ENCODE data around the gene SLC22A7.

SLC22A7 gene

DNA sequence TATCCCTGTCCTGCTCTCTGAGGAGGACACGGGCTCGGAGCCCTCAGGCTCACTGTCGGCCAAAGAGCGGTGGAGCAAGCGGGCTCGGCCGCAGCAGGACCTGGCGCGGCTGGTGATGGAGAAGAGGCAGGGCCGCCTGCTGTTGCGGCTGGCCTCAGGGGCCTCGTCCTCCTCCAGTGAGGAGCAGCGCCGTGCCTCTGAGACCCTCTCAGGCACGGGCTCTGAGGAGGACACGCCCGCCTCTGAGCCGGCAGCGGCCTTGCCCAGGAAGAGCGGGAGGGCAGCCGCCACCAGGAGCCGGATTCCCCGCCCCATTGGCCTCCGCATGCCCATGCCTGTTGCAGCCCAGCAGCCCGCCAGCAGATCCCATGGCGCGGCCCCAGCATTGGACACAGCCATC lies 14.2 kb upstream of the SLC22A7 start:
- DNase-seq (ENCODE audit: low read depth) = peak; percentile 10
- TF ChIP-seq, protein P1, sequence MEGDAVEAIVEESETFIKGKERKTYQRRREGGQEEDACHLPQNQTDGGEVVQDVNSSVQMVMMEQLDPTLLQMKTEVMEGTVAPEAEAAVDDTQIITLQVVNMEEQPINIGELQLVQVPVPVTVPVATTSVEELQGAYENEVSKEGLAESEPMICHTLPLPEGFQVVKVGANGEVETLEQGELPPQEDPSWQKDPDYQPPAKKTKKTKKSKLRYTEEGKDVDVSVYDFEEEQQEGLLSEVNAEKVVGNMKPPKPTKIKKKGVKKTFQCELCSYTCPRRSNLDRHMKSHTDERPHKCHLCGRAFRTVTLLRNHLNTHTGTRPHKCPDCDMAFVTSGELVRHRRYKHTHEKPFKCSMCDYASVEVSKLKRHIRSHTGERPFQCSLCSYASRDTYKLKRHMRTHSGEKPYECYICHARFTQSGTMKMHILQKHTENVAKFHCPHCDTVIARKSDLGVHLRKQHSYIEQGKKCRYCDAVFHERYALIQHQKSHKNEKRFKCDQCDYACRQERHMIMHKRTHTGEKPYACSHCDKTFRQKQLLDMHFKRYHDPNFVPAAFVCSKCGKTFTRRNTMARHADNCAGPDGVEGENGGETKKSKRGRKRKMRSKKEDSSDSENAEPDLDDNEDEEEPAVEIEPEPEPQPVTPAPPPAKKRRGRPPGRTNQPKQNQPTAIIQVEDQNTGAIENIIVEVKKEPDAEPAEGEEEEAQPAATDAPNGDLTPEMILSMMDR (IDR thresholded peaks at IDR 0.05; ENCODE audit: insufficient read depth, low read depth, low read length, missing control alignments) = no peak
- no peak overlapping the region for H3K4me3 ChIP-seq (ENCODE audit: low read length)

DNA sequence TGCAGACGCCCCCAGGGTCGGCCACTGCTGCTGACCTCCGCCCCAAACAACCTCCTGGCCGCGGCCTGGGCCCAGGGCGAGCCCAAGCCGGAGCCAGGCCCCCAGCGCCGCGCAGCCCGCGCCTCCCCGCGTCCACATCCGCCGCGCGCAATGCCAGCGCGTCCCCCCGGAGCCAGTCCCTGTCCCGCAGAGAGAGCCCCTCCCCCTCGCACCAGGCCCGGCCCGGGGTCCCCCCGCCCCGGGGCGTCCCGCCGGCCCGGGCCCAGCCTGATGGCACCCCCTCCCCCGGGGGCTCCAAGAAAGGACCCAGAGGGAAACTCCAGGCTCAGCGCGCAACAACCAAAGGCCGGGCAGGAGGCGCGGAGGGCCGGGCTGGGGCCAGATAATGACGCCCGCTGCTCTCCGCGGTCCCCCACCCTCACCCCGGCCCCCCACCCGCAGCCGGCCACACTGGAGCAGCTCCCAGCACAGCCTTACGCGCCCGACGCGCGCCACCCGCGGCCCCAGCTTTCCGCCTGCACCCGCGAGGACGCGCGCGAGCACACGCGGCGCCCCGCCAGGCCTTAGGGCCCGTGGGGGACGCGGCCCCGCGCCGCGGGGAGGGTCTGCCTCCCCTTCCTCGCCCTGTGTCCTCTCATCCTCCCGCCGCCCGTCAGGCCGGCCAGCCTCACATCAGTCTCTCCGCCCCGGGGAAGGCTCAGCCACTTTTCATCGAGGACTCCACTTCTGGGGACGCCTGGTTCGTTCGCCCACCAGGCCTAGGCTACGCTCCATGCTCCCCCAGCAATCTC lies 12.9 kb upstream of the SLC22A7 start:
- H3K4me3 ChIP-seq (ENCODE audit: low read length) = no peak overlapping the region
- DNase-seq (ENCODE audit: low read depth) = no peak
- TF ChIP-seq, protein P1 (IDR thresholded peaks at IDR 0.05; ENCODE audit: insufficient read depth, low read depth, low read length, missing control alignments) = no peak

DNA sequence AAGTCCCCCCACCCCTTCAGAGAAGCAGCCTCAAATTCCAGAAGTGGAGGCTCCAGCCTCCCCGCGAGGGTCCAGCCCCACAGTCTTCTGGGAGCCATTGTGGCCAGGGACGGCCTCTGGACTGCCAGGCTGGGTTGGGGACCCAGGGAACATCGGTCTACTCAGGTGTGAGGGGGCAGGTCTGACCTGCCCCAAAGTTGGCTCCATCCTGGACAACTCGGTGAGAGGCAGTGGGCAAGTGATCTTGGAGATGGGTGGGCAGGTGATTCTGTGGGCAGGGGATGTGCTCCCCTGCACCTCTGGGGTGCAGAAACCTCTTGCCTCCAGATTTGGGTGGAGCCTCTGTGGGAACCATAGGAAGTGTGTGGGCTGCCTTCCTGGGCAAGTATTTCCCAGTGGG lies 12.2 kb upstream of the SLC22A7 start:
- TF ChIP-seq, protein P1 (IDR thresholded peaks at IDR 0.05; ENCODE audit: insufficient read depth, low read depth, low read length, missing control alignments) = no peak
- no peak for DNase-seq (ENCODE audit: low read depth)
- H3K4me3 ChIP-seq (ENCODE audit: low read length) = no peak overlapping the region

DNA sequence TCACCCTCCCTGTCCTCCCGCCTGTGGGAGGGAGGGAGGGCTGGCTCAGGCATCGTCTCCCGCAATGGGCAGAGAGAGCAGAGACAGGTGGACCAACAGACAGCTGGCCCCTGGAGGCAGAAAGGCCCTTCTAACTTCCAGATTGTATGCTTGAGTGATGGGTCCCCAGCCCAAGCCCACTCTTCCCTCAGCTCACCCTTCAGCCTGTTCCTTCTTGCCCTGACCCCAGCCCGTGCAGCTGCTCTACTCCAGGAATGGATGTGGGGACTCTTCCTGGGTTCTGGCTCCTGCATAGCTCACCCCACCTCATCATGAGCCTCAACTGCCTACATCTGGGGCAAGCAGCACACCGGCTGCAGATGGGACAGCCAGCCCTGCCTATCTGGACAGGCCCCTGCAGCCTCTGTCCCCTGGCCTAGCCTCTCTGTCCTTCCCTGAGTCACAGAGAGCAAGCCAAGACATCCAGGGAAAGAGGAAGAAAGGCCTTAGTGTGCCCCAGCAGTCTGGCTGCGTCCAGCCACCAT lies 11.5 kb upstream of the SLC22A7 start:
- TF ChIP-seq, protein P1 (IDR thresholded peaks at IDR 0.05; ENCODE audit: insufficient read depth, low read depth, low read length, missing control alignments) = no peak
- DNase-seq (ENCODE audit: low read depth) = no peak
- H3K4me3 ChIP-seq (ENCODE audit: low read length) = no peak overlapping the region

DNA sequence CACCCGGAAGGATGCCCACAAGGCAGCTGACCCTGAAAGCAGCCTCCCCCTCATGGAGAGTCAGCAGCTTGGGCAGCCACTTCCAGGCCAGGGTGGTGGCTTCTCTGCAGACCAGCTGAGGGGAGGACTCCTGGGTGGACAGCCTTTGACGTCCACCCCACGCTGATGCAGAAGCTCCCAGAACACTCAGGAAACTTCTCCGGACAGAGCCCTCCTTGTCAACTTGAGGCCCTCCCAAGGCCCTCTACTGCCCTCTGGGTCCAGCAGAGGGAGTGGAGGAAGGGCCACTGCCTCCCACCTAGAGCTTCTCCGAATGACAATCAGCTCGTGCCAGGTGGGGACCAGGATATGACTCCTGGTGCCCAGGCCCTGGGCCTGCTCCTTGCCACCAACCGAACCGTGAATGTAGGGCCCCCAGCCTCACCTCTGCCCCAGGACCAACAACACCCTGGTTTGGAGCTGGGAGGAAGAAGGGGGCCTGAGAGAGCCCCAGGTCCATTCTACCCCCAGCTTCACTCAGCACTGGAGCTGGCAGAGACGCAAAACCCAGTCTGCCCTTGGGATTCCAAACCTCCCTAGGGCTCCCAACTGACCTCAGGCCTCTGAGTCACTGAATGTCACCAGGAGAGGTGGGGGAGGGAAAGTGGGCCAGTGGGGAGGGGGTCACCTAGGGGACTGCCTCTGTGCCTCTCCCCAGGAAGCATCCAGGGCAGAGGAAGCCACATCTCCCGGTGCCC lies 10.9 kb upstream of the SLC22A7 start:
- H3K4me3 ChIP-seq (ENCODE audit: low read length) = no peak overlapping the region
- TF ChIP-seq, protein P1 (IDR thresholded peaks at IDR 0.05; ENCODE audit: insufficient read depth, low read depth, low read length, missing control alignments) = no peak
- DNase-seq (ENCODE audit: low read depth) = no peak

DNA sequence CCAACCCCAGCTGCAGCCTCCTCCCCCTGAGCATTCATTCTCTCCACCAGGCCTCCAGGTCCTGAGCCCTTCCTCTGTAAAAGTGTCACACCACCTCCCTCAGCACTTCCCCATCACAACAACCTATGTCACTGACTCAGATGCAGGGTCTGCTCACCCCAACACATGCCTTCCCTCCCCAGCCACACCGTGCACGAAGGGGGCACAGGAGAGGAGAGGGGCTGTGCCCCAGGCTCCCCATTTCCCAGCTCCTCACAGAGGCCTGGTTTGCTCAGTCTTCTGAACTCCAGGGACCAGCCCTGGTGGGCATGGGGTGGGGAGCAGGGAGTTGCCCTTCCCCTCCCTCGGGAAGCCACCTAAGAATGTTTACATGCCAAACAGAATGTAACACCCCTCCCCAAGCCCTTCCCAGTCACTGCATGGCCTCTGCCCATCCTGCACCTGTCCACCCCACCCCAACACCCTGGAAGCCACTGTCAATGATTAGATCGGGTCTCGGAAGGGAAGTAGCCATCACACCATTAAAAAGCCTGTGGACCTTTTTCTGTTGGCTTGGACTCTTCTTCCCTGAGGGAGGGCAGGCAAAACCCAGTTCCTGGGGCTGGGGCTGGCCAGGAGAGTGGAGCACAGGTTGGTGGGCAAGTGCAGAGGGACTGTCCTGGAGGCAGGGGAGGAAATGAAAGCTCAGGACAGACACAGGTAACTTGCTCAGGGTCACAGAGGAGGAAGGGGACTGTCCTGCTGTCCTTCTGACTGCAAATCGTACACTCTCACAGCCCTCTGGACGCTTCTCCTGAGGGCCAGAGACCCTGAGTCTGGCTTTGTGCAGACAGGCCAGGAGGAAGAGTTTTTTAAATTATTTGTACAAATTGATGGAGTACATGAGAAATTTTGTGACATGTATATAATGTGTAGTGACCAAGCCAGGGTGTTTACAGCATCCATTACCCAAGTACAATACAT lies 10.1 kb upstream of the SLC22A7 start:
- TF ChIP-seq, protein P1 (IDR thresholded peaks at IDR 0.05; ENCODE audit: insufficient read depth, low read depth, low read length, missing control alignments) = no peak
- no peak for DNase-seq (ENCODE audit: low read depth)

More for the DNA sequence above, 10.1 kb upstream of the SLC22A7 start:
- H3K4me3 ChIP-seq (ENCODE audit: low read length) = no peak overlapping the region
